IMR-90 (cell line): ENCODE measurements around the gene RIPK3. TPM values are rescaled to one million over a fixed set of nuclear protein-coding genes. Genes with fewer than 3 reads are reported as not detected.

Experiments used
- ATAC-seq: fragments of 200-7000 bp; cut with Tn5 transposase; 2 replicates; pipeline ENCODE4 v1.9.1; 2020; ENCODE audit warnings: low read depth, mild to moderate bottlenecking, moderate library complexity
- BruUV-seq: library from RNA; stranded (reverse); fragments of 400-500 nt; replicated peaks from 2 replicates; lab custom pipeline; 2021; lab: Mats Ljungman, UMichigan
- CTCF ChIA-PET: fragments of 300-600 bp; formaldehyde crosslinking; extraction: SDS; loops from one replicate; lab custom pipeline; 2021; ENCODE audit warnings: antibody characterized with exemption; lab: Yijun Ruan, JAX
- POLR2A ChIA-PET: fragments of 300-600 bp; sonication (Branson Sonifier 250); formaldehyde crosslinking; loops from one replicate; lab custom pipeline; 2022; ENCODE audit warnings: antibody characterized with exemption; ENCODE audit not compliant: unreplicated experiment; lab: Charles Lee
- DNase-seq: peaks from one replicate; pipeline ENCODE4 v3.0.0; 2013
- H2AFZ ChIP-seq: replicated peaks from 2 replicates; pipeline ENCODE3; 2013; ENCODE audit warnings: low read length, mild to moderate bottlenecking; ENCODE audit not compliant: poor library complexity
- H2AK5ac ChIP-seq: 2 replicates; pipeline ENCODE4 v1.6.1; 2013; ENCODE audit warnings: low read depth, low read length, inconsistent platforms
- H2AK9ac ChIP-seq: replicated peaks from 2 replicates; pipeline ENCODE3; 2013; ENCODE audit warnings: mild to moderate bottlenecking, low read depth, low read length, moderate library complexity; ENCODE audit not compliant: poor library complexity
- H2BK120ac ChIP-seq: 2 replicates; pipeline ENCODE4 v1.6.1; 2013; ENCODE audit warnings: low read depth, low read length, inconsistent platforms
- H2BK15ac ChIP-seq: 3 replicates; pipeline ENCODE4 v1.6.1; 2013; ENCODE audit warnings: low read depth, low read length, inconsistent platforms
- H2BK20ac ChIP-seq: 2 replicates; pipeline ENCODE4 v1.6.1; 2013; ENCODE audit warnings: low read depth, mild to moderate bottlenecking, inconsistent platforms, low read length, moderate library complexity
- H2BK5ac ChIP-seq: 2 replicates; pipeline ENCODE4 v1.6.1; 2013; ENCODE audit warnings: mild to moderate bottlenecking, low read depth, low read length, inconsistent platforms; ENCODE audit not compliant: poor library complexity, severe bottlenecking
- H3K14ac ChIP-seq: replicated peaks from 2 replicates; pipeline ENCODE4 v1.6.1; 2013; ENCODE audit warnings: low read depth, low read length, inconsistent platforms
- H3K18ac ChIP-seq: 2 replicates; pipeline ENCODE4 v1.6.1; 2013; ENCODE audit warnings: low read depth, low read length, control low read depth
- H3K23ac ChIP-seq: 2 replicates; pipeline ENCODE4 v1.6.1; 2013; ENCODE audit warnings: low read depth, low read length, inconsistent platforms
- H3K27ac ChIP-seq: 2 replicates; pipeline ENCODE4 v1.5.1; 2013; ENCODE audit warnings: mild to moderate bottlenecking, control low read depth, low read length; ENCODE audit not compliant: insufficient read depth
- H3K27me3 ChIP-seq: 2 replicates; pipeline ENCODE4 v1.6.1; 2013; ENCODE audit warnings: low read length; ENCODE audit not compliant: control insufficient read depth, insufficient read depth
- H3K36me3 ChIP-seq: 2 replicates; pipeline ENCODE4 v1.6.1; 2013; ENCODE audit warnings: low read length, mixed read lengths; ENCODE audit not compliant: control insufficient read depth, insufficient read depth
- H3K4ac ChIP-seq: 2 replicates; pipeline ENCODE4 v1.6.1; 2013; ENCODE audit warnings: low read depth, low read length, inconsistent platforms
- H3K4me1 ChIP-seq: 2 replicates; pipeline ENCODE4 v1.6.1; 2013; ENCODE audit warnings: low read length, mixed read lengths; ENCODE audit not compliant: control insufficient read depth, insufficient read depth
- H3K4me2 ChIP-seq: 2 replicates; pipeline ENCODE4 v1.6.1; 2013; ENCODE audit warnings: low read depth, mild to moderate bottlenecking, control low read depth, low read length, moderate library complexity
- H3K4me3 ChIP-seq: 2 replicates; pipeline ENCODE4 v1.5.1; 2013; ENCODE audit warnings: low read depth, mild to moderate bottlenecking, control low read depth, low read length, moderate library complexity; ENCODE audit not compliant: insufficient read depth
- H3K56ac ChIP-seq: 2 replicates; pipeline ENCODE4 v1.6.1; 2013; ENCODE audit warnings: low read length, inconsistent platforms; ENCODE audit not compliant: insufficient read depth; ENCODE audit errors: extremely low read depth
- H3K79me1 ChIP-seq, 2 experiments: 2 replicates each; pipeline ENCODE4 v1.6.1; 2013; ENCODE audit warnings: low read length in 2 of 2, inconsistent platforms in 1 of 2, low read depth in 1 of 2
- H3K9ac ChIP-seq: 2 replicates; pipeline ENCODE4 v1.6.1; 2013; ENCODE audit warnings: low read depth, low read length, control low read depth
- H3K9me1 ChIP-seq: 2 replicates; pipeline ENCODE4 v1.6.1; 2013; ENCODE audit warnings: low read length, inconsistent platforms; ENCODE audit not compliant: insufficient read depth
- H3K9me3 ChIP-seq: 2 replicates; pipeline ENCODE4 v1.6.1; 2013; ENCODE audit warnings: low read length; ENCODE audit not compliant: control insufficient read depth, insufficient read depth
- H4K20me1 ChIP-seq: 2 replicates; pipeline ENCODE4 v1.6.1; 2013; ENCODE audit warnings: low read length, inconsistent platforms; ENCODE audit not compliant: insufficient read depth
- H4K5ac ChIP-seq: 2 replicates; pipeline ENCODE4 v1.6.1; 2013; ENCODE audit warnings: mild to moderate bottlenecking, low read depth, low read length, control low read depth
- H4K8ac ChIP-seq, 2 experiments: 2 replicates each; pipeline ENCODE4 v1.6.1; 2013; ENCODE audit warnings: low read depth in 2 of 2, low read length in 2 of 2, control low read depth in 1 of 2, inconsistent platforms in 1 of 2
- H4K91ac ChIP-seq: 2 replicates; pipeline ENCODE4 v1.6.1; 2013; ENCODE audit warnings: low read depth, low read length, inconsistent platforms; ENCODE audit not compliant: insufficient read depth
- CEBPB ChIP-seq: IDR thresholded peaks from 2 replicates; pipeline ENCODE4 v1.6.1; 2012; ENCODE audit warnings: low read depth, low read length, improper control_type of control experiment
- FOS ChIP-seq: fragments of 150-350 bp; IDR thresholded peaks from 2 replicates; pipeline ENCODE4 v1.6.1; 2016; ENCODE audit warnings: low read depth, low read length
- MAFK ChIP-seq: IDR thresholded peaks from 2 replicates; pipeline ENCODE4 v1.6.1; 2012; ENCODE audit warnings: low read depth, low read length, improper control_type of control experiment
- MAZ ChIP-seq: IDR thresholded peaks from 2 replicates; pipeline ENCODE4 v1.6.1; 2012; ENCODE audit warnings: low read depth, mild to moderate bottlenecking, low read length, improper control_type of control experiment, moderate library complexity, borderline replicate concordance
- NFE2L2 ChIP-seq: fragments of 150-350 bp; IDR thresholded peaks from 2 replicates; pipeline ENCODE4 v1.6.1; 2016; ENCODE audit warnings: low read depth, mild to moderate bottlenecking, low read length
- POLR2A ChIP-seq: IDR thresholded peaks from 2 replicates; pipeline ENCODE4 v1.6.1; 2012; ENCODE audit warnings: mild to moderate bottlenecking, low read depth, low read length
- RAD21 ChIP-seq: IDR thresholded peaks from 2 replicates; pipeline ENCODE4 v1.6.1; 2012; ENCODE audit warnings: low read length, improper control_type of control experiment
- RCOR1 ChIP-seq: IDR thresholded peaks from 2 replicates; pipeline ENCODE4 v1.6.1; 2012; ENCODE audit warnings: mild to moderate bottlenecking, low read length, improper control_type of control experiment; ENCODE audit not compliant: insufficient replicate concordance
- RFX5 ChIP-seq: IDR thresholded peaks from 2 replicates; pipeline ENCODE4 v1.8.0; 2012; ENCODE audit warnings: low read depth, mild to moderate bottlenecking, low read length, moderate library complexity
- SMC3 ChIP-seq: fragments of 150-350 bp; IDR thresholded peaks from 2 replicates; pipeline ENCODE4 v1.6.1; 2016; ENCODE audit warnings: low read depth, mild to moderate bottlenecking, antibody characterized with exemption, low read length, moderate library complexity
- WGBS, 2 experiments: methylation state at CpG; one replicate each; pipeline versions ENCODE4 v1.1.5 to v1.1.7; 2013; ENCODE audit warnings: missing lambda C conversion rate in 2 of 2; ENCODE audit not compliant: insufficient read length in 1 of 2; ENCODE audit errors: extremely low coverage in 2 of 2; 5-methylcytosine and 5-hydroxymethylcytosine counted together
- dilution Hi-C: fragments of 300-500 bp; cut with HindIII; formaldehyde crosslinking; loops from one replicate; pipeline ENCODE4 v1.14.3; 2018; ENCODE audit warnings: low sequenced_read_pairs; ENCODE audit not compliant: unreplicated experiment
- in situ Hi-C: fragments of 300-500 bp; cut with MboI; formaldehyde crosslinking; loops from 3 replicates; pipeline ENCODE4 v1.14.3; 2019; ENCODE audit warnings: low sequenced_read_pairs, inconsistent platforms, mixed read lengths
- intact Hi-C: fragments of 100-400 bp; cut with micrococcal nuclease; formaldehyde crosslinking; loops from 2 replicates; pipeline ENCODE4 v1.10.0; 2022
- polyA plus RNA-seq, 3 experiments: library from polyadenylated mRNA; depleted of rRNA; stranded (reverse); fragments of >200 nt; gene quantifications; 2 replicates each; pipeline ENCODE4 v1.2.3, GENCODE V29; 2012; ENCODE audit warnings: low replicate concordance in 1 of 3
- total RNA-seq: library from RNA; depleted of rRNA; stranded (reverse); fragments of >200 nt; gene quantifications from 2 replicates; pipeline ENCODE4 v1.2.3, GENCODE V29; 2012

Gene RIPK3
- total and polyA plus RNA-seq, 2 of the 4 experiments (the other 2 are of a cell fraction), result 0.09 TPM; not detected in 1

DNA sequence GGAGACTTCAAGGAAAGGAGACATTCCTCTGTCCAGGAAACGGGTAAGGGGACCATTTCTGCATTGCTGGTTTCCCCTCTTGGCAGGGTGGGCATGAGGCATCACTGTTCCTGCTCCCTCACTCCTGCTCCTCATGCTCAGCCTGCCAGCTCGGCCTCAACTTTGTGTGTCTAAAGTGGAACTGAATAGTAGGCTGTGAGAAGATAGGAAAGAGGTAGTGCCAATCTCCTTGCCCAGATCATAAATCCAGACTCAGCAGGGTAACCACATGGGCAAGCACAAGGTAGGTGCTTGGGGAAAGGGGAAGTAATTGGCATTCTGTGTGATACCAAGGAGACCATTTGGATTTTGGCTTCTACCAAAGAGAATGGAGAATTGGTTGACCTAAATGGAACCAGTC, 25.9 kb downstream of the RIPK3 start:
- no peak overlapping the region for H4K91ac ChIP-seq
- peaks cover under 1% of the 10 kb centered on the region; the same call in 1 of the 2 replicates for H4K20me1 ChIP-seq
- no peak overlapping the region for H2AK5ac ChIP-seq
- H3K23ac ChIP-seq, result no peak overlapping the region
- intact Hi-C loops (no loop called here), in situ Hi-C loops (no loop called here), dilution Hi-C loops (no loop called here)
- H3K79me1 ChIP-seq, result 0 out of 4 replicates have a peak, but pooled peaks cover 0 to 5% of the 10 kb centered on the region in 2 experiments
- H2AFZ ChIP-seq, result no peak overlapping the region
- no peak overlapping the region for H3K4ac ChIP-seq
- BruUV-seq, result no TSS peak
- no peak overlapping the region for H3K27ac ChIP-seq
- H3K56ac ChIP-seq, result no peak overlapping the region
- ChIA-PET CTCF (no interaction called here), POLR2A (no interaction called here)
- no peak overlapping the region for H4K5ac ChIP-seq
- H2AK9ac ChIP-seq, result no peak overlapping the region
- peaks cover 10% of the 10 kb centered on the region; the same call in 1 of the 2 replicates for H3K4me1 ChIP-seq
- DNase-seq (no peak), ATAC-seq (no peak)
- no peak overlapping the region for H2BK15ac ChIP-seq
- H4K8ac ChIP-seq, result no peak overlapping the region
- H3K4me2 ChIP-seq, result no peak overlapping the region
- H3K9me1 ChIP-seq, result peaks cover 11% of the 10 kb centered on the region; the same call in 1 of the 2 replicates
- H3K4me3 ChIP-seq, result no peak overlapping the region
- H3K27me3 ChIP-seq, result peaks cover 21% of the 10 kb centered on the region; the same call in 1 of the 2 replicates
- H3K9me3 ChIP-seq, result no peaks in the 10 kb centered on the region
- H2BK5ac ChIP-seq, result no peak overlapping the region
- H2BK20ac ChIP-seq, result no peak overlapping the region
- no peak overlapping the region for H3K14ac ChIP-seq
- no peak overlapping the region for H2BK120ac ChIP-seq
- no peak overlapping the region for H3K18ac ChIP-seq
- no peak for TF ChIP-seq CEBPB
- no peak for TF ChIP-seq SMC3
- no peak for TF ChIP-seq RFX5
- no peak for TF ChIP-seq FOS
- TF ChIP-seq RCOR1, result no peak
- no peak for TF ChIP-seq NFE2L2
- no peak for TF ChIP-seq POLR2A
- no peak for TF ChIP-seq MAZ
- TF ChIP-seq RAD21, result no peak
- no peak for TF ChIP-seq MAFK
- H3K9ac ChIP-seq, result no peak overlapping the region
- WGBS, 2 experiments, result no CpG with 5 or more reads among the region's 2 CpGs
- H3K36me3 ChIP-seq, result no peaks in the 10 kb centered on the region
